ENCODE results near the gene PLPP4.

The PLPP4 gene

GRCh38 chr10:120580918-120581895, 124.2 kb downstream of the PLPP4 start:
- DNase-seq, result no peak

GRCh38 chr10:120582753-120583152, 125.7 kb downstream of the PLPP4 start:
- no peak for DNase-seq

DNA sequence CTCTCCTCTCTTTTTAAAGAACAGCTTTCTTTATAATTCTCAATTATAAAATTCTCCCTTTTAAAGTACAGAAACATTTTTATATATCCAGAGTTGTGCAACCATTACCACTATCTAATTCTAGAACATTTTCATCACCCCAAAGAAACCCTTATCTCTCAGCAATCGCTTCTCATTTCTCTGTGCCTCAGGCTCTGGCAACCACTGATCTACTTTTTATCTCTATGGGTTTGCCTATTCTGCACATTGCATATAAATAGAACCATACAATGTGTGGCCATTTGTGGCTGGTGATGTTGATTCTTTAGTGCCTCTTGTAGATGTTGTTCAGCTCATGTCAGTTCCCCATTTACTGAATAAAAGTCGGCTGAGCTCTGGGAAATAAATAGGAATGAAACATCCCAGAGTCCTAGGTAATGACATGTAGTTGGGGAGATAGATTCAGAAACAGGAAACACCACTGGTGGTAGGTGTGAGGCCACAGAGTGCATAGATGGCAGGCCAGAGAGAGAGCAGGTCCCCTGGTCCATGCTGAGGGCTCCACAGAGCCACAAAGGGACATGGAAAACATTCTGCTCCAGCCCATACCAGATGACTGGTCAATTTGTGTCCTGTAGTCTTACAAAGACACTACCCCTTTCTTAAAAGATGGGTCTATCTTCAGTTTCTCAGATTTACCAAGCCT, 126.5 kb downstream of the PLPP4 start:
- DNase-seq, result no peak

DNA sequence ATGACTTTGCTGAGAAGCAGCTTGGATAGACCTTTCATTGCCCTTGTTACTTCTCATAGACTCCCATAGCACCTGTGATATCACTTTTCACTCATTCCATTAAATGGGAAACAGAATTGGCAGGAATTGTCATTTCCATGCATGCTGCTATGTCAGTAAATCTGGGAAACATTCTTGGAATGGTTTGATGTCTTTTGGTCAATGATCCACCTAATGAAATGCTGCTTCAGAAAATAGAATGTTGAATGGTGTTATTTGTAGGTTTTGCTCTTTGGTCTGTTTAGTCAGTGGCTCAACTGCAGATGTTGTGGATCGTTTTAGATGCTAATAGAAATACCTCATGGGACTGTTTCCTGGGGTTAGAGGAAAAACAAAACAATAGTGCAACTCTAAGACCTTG, 127.8 kb downstream of the PLPP4 start:
- DNase-seq, result no peak

- no peak for DNase-seq
Measured at GRCh38 chr10:120586471-120586872, 129.4 kb downstream of the PLPP4 start.

DNA sequence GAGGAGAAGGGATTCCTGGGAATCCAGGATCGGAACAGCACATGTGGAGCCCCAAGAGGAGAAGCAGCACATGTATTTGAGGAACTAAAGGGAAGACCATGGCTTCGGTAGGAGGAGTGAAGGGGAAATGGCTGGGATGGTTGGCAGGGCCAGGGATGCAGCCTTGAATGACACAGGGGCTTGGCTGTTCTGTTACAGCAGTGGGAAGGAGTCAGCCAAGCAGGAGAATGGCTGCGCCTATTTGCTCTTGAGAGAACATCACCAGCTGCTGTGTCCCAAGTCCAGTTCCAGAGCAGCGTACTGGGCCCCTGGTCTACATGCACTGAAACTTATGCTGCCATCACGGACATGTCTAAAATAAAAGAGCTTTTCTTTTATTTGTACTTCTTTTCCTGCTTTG, 130.0 kb downstream of the PLPP4 start:
- DNase-seq, result no peak

DNA sequence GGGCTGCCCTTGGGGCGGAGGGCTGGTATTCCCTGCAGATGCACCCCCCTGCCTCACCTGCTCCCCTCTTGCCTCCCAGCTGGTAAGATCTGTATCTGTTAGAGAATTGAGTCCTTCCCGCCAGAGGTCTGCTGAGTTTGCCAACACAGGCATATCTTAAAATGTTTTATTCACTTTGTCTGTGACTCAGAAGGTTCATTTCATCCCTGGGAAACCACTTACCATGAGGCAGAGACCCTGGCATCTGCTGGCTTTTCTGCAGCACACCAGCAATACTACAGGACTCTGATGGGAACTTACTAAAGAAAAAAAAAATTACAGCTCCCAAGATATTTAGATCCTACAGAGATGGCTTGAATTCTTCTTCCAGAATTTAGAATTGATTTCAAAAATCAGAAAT, 131.3 kb downstream of the PLPP4 start:
- no peak for DNase-seq

DNA sequence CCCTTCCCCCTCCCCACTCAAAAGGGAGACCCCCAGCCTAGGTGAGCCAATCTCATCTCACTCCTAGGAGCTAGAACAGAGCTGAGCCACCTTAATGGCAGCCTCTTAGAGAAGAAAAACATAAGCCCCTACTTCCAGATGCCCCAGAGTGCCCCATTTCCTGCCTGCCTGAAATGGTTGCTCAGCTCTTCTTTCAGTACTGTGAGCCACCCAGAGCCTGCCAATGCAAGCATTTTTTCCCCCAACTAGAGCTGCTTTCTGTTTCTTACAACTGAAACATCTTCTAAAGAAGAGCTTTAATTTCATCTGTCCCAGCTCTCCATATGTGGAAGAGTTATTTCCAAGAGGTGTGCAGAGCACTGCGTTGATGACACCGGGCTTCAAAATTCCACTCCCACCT, 136.7 kb downstream of the PLPP4 start:
- DNase-seq, result no peak

- no peak for DNase-seq
Measured at GRCh38 chr10:120597902-120598301, 140.9 kb downstream of the PLPP4 start.

DNA sequence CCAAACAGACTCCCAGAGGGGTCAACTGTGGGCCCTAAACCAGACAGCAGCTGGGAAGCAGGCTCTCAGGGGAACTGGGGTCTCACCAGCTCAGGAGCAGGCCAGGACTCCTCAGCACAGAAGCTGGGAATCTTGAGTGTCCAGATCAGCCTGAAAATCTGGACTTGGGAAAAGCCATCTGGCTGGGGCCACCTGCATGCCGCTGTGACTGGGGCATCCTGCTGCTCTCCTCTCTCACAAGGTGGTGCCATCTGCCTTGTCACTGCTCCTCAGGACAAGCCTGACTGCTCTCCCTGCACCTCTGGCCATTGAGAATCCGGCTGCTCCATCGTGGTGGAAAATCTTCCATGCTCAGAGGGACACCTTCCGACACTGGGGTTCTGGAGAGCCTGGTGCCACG, 141.4 kb downstream of the PLPP4 start:
- DNase-seq, result no peak

GRCh38 chr10:120599200-120599724, 142.2 kb downstream of the PLPP4 start:
- no peak for DNase-seq

DNA sequence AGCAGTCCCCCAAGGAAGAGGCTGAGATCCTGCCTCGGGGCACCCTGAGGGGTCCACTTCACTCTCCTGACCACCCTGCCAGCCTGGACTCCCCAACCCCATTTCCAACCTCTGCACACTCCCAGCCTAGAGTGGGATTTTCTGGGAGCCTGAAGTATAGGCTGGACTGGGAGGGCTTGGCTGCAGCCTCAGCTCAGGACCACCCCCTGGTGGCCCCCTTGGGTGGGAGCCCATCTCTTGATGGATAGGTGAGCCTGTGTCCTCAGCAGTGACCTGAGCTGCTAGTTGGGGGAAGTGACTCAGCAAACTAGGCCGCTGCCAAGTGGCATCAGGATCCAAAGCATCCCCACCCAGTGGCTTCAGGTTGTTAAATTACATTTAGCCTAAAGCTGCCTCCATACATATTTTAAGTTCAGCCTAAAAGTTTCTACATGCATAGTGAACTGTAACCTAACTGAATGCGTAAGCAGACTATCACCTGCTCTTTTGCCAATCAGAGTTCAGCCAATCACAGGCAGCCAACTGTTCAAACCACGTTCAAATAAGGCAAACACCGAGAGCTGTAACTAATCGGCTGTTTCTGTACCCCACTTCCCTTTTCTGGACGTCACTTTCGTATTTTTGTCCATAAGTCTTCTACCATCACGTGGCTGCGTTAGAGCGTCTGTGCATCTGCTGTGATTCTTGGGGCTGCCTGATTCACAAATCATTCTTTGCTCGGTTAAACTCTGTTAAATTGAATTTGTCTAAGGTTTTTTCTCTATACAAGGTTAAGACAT, 144.0 kb downstream of the PLPP4 start:
- peak in 1 of 2 donors; percentile 3 for DNase-seq

DNA sequence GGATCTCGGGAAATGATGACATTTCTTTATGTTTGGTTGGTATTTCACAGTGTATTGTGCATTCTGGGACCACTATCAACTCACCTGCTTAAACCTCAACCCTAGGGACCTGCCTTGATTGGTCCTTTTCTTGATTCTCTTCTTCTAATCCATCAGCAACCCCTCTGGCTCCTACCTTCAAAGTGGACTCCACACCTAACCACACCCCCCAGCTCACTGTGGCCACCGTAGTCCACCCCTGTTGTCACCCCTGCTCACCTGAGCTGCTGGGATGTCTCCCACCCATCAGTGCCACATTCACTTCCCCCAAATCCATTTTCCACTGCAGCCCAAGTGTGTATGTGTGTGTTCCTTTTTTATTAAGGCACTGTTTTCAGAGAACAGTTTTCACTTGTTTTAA, 145.0 kb downstream of the PLPP4 start:
- no peak for DNase-seq

DNA sequence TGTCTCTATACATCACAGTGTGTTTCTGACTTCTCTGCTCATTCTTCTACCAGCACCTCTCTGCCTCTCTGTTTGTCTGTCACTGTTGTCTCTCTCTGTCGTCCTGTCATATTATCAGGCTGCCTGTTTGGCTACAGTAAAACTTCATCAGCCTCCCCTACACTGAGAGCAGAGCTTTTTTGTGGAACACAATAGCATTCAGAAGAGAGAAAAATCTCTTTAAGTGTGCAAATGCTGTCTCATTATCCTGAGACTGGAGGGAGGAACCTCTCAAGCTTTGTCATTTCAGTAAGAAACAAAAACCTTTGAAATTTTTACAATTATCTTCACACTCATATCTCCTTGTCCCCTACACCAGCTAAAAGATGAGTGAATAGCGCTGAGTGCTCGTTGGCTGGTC, 148.4 kb downstream of the PLPP4 start:
- no peak for DNase-seq

GRCh38 chr10:120606051-120606764, 149.2 kb downstream of the PLPP4 start:
- DNase-seq, result no peak

DNA sequence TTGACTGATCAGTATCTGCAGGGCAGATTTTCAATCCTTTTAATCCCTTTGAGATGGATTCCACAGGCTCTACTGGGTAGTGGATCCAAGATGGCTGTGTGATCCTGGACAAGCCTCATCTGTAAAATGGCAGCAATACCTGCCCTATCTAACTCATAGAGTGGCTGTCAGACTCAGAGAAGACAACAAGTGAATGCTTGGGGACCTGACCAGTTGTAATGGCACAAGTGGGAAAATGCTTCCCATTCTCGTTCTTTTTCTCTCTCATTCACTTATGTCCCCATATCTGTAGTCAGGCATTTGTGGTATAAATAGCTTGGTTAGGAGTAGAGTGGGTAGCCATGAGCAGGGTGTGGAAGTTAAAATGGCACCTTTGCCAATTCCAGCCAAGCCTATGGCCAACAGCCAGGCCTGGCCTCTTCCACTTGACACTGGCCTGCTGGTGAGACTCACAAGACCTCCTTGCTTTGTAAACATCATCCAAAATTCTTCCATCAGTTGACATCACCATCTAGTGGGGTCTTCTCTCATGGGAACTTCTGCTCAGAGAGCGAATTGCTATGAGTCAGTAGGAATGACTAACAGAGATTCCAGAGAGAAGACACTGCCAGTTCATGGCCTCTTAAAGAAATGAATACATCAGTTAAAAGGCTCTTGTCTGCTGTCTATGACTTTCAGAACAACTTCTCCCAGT, 150.1 kb downstream of the PLPP4 start:
- DNase-seq, result no peak

GRCh38 chr10:120607710-120608703, 151.0 kb downstream of the PLPP4 start:
- DNase-seq, result no peak

GRCh38 chr10:120609006-120609405, 152.0 kb downstream of the PLPP4 start:
- no peak for DNase-seq

GRCh38 chr10:120610791-120611190, 153.8 kb downstream of the PLPP4 start:
- no peak for DNase-seq

- DNase-seq, result no peak
Measured at GRCh38 chr10:120612756-120613155, 155.7 kb downstream of the PLPP4 start.

Data from stimulated activated CD4-positive, alpha-beta T cell treated with anti-CD3 and anti-CD28 coated beads, Interleukin-2, amount 100 ng/mL, for 24 hours (primary cell).